Measurements from ENCODE around the gene BASP1.
"Not testable (repeated sequence)": the region's sequence is repeated elsewhere in the genome, so short reads cannot be mapped to it uniquely, and the experiment has no call there.

The BASP1 gene

GRCh38 chr5:17308326-17309065 is 91.1 kb downstream of the BASP1 start:
- Histone ChIP-seq H3K27ac (replicated peaks) (no peak overlapping the region), H3K4me3 (replicated peaks; ENCODE audit: insufficient read depth, low read length) (no peak overlapping the region), H3K27me3 (ENCODE audit: insufficient read depth, poor library complexity, severe bottlenecking) (no peaks in the 10 kb centered on the region)
- DNase-seq (ENCODE audit: low read depth in 1 of 2, low spot score in 1 of 2), result no peak
- no peak for TF ChIP-seq SPI1 (IDR thresholded peaks at IDR 0.05; ENCODE audit: borderline replicate concordance, low read depth)
- no peak for TF ChIP-seq POLR2AphosphoS5 (IDR thresholded peaks at IDR 0.05; ENCODE audit: low read depth)

GRCh38 chr5:17309462-17309861 is 92.0 kb downstream of the BASP1 start:
- H3K27me3 ChIP-seq (ENCODE audit: insufficient read depth, poor library complexity, severe bottlenecking), result no peaks in the 10 kb centered on the region
- no peak overlapping the region for H3K4me3 ChIP-seq (replicated peaks; ENCODE audit: insufficient read depth, low read length)
- no peak for DNase-seq (ENCODE audit: low read depth in 1 of 2, low spot score in 1 of 2)
- no peak overlapping the region for H3K27ac ChIP-seq (replicated peaks)
- TF ChIP-seq CTCF (IDR thresholded peaks at IDR 0.05; ENCODE audit: insufficient read depth, low read length) (no peak), REST (IDR thresholded peaks at IDR 0.05; ENCODE audit: insufficient replicate concordance, low read depth) (no peak), POLR2AphosphoS5 (IDR thresholded peaks at IDR 0.05; ENCODE audit: low read depth) (no peak), SPI1 (IDR thresholded peaks at IDR 0.05; ENCODE audit: borderline replicate concordance, low read depth) (no peak), GABPA (IDR thresholded peaks at IDR 0.05; ENCODE audit: low read depth) (no peak)

GRCh38 chr5:17310502-17310901 is 93.1 kb downstream of the BASP1 start:
- not testable (repeated sequence) for H3K27me3 ChIP-seq (ENCODE audit: insufficient read depth, poor library complexity, severe bottlenecking); H3K27ac ChIP-seq (replicated peaks); H3K4me3 ChIP-seq (replicated peaks; ENCODE audit: insufficient read depth, low read length); DNase-seq (ENCODE audit: low read depth in 1 of 2, low spot score in 1 of 2)

GRCh38 chr5:17311811-17312210 is 94.4 kb downstream of the BASP1 start:
- not testable (repeated sequence) for H3K4me3 ChIP-seq (replicated peaks; ENCODE audit: insufficient read depth, low read length); DNase-seq (ENCODE audit: low read depth in 1 of 2, low spot score in 1 of 2); H3K27me3 ChIP-seq (ENCODE audit: insufficient read depth, poor library complexity, severe bottlenecking); H3K27ac ChIP-seq (replicated peaks)

- no peak for DNase-seq (ENCODE audit: low read depth in 1 of 2, low spot score in 1 of 2)
These were observed 94.9 kb downstream of the BASP1 start for GRCh38 chr5:17312358-17312757.

GRCh38 chr5:17314907-17315471 is 97.6 kb downstream of the BASP1 start:
- no peak overlapping the region for H3K27ac ChIP-seq (replicated peaks)
- TF ChIP-seq REST (IDR thresholded peaks at IDR 0.05; ENCODE audit: insufficient replicate concordance, low read depth) (no peak), POLR2AphosphoS5 (IDR thresholded peaks at IDR 0.05; ENCODE audit: low read depth) (no peak), CTCF (IDR thresholded peaks at IDR 0.05; ENCODE audit: insufficient read depth, low read length) (no peak), GABPA (IDR thresholded peaks at IDR 0.05; ENCODE audit: low read depth) (no peak), SPI1 (IDR thresholded peaks at IDR 0.05; ENCODE audit: borderline replicate concordance, low read depth) (no peak)
- no peak overlapping the region for H3K4me3 ChIP-seq (replicated peaks; ENCODE audit: insufficient read depth, low read length)
- H3K27me3 ChIP-seq (ENCODE audit: insufficient read depth, poor library complexity, severe bottlenecking), result no peaks in the 10 kb centered on the region
- no peak for DNase-seq (ENCODE audit: low read depth in 1 of 2, low spot score in 1 of 2)

More at GRCh38 chr5:17312358-17312757, 94.9 kb downstream of the BASP1 start:
- Histone ChIP-seq H3K27ac (replicated peaks) (no peak overlapping the region), H3K27me3 (ENCODE audit: insufficient read depth, poor library complexity, severe bottlenecking) (no peaks in the 10 kb centered on the region), H3K4me3 (replicated peaks; ENCODE audit: insufficient read depth, low read length) (no peak overlapping the region)
- no peak for TF ChIP-seq POLR2AphosphoS5 (IDR thresholded peaks at IDR 0.05; ENCODE audit: low read depth)
